ENCODE results near the gene MFSD2A. TPM values are rescaled to one million over a fixed set of nuclear protein-coding genes. Genes with fewer than 3 reads are reported as not detected.

Gene MFSD2A
- total RNA-seq, 1 experiment from 2014 or later: 19.9 TPM

DNA sequence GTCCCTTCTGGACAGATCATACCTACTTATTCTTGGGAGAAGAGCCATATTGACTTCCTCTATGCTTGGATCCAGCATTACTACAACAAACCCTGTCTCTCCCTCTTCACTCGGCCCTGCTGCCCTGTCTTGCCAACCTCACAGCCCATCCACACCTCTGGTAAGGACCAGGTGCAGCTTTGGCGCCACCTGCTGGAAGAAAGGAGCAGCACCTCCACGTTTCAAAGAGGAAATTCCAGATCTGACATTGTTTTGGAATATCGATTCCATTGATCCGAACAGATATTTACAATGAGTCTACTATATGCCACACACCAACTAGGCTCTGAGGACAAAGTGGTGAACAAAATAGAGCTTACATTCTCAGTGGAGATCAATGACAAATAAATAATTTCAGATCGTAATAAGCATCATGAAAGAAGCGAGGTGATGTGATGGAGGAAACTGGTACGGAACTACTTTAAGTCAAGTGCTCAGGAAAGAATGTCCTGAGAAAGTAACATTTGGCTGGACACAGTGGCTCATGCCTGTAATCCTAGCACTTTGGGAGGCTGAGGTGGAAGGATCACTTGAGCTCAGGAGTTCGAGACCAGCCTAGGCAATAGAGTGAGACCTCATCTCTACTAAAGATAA lies 18.7 kb downstream of the MFSD2A start:
- H3K14ac ChIP-seq (ENCODE audit: insufficient read depth, low read length): no peak overlapping the region
- no peaks in the 10 kb centered on the region for H3K27me3 Mint-ChIP-seq (ENCODE audit: low read depth)
- no peak overlapping the region for H3K56ac ChIP-seq (ENCODE audit: insufficient read length, low read depth, low read length)
- no peak overlapping the region for H2AK5ac ChIP-seq (ENCODE audit: insufficient read length, low read length)
- H3K27ac ChIP-seq (ENCODE audit: insufficient read length, low read depth, low read length): no peak overlapping the region
- no peaks in the 10 kb centered on the region for H3K23me2 ChIP-seq (ENCODE audit: insufficient read length, low read depth, low read length, poor library complexity, severe bottlenecking)
- DNase-seq: peak; percentile 82
- no peak overlapping the region for H4K91ac ChIP-seq (ENCODE audit: insufficient read length, low read depth, low read length)
- TF ChIP-seq, protein P1, sequence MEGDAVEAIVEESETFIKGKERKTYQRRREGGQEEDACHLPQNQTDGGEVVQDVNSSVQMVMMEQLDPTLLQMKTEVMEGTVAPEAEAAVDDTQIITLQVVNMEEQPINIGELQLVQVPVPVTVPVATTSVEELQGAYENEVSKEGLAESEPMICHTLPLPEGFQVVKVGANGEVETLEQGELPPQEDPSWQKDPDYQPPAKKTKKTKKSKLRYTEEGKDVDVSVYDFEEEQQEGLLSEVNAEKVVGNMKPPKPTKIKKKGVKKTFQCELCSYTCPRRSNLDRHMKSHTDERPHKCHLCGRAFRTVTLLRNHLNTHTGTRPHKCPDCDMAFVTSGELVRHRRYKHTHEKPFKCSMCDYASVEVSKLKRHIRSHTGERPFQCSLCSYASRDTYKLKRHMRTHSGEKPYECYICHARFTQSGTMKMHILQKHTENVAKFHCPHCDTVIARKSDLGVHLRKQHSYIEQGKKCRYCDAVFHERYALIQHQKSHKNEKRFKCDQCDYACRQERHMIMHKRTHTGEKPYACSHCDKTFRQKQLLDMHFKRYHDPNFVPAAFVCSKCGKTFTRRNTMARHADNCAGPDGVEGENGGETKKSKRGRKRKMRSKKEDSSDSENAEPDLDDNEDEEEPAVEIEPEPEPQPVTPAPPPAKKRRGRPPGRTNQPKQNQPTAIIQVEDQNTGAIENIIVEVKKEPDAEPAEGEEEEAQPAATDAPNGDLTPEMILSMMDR (conservative IDR thresholded peaks at IDR 0.05): peak; percentile 97
- no peaks in the 10 kb centered on the region for H3K79me1 ChIP-seq (ENCODE audit: insufficient read depth, low read depth, low read length, poor library complexity, severe bottlenecking)
- H2BK20ac ChIP-seq (ENCODE audit: low read depth, low read length, poor library complexity, severe bottlenecking): no peak overlapping the region
- no peaks in the 10 kb centered on the region for H3K27me3 ChIP-seq (ENCODE audit: insufficient read depth, low read length)
- H2BK15ac ChIP-seq (ENCODE audit: low read depth, low read length): no peak overlapping the region
- no peak overlapping the region for H3K4me3 Mint-ChIP-seq
- no peaks in the 10 kb centered on the region for H3K4me1 ChIP-seq (ENCODE audit: insufficient read depth, low read length)
- no peak overlapping the region for H2BK5ac ChIP-seq (ENCODE audit: insufficient read length, low read length)
- peaks cover 5% of the 10 kb centered on the region in 2 experiments; a peak in 2 of 5 replicates for H3K9me3 Mint-ChIP-seq
- no peak overlapping the region for H4K8ac ChIP-seq (replicated peaks; ENCODE audit: insufficient read length, low read depth, low read length)
- H3T11ph ChIP-seq (ENCODE audit: low read length): no peak overlapping the region
- H2BK120ac ChIP-seq (ENCODE audit: low read depth, low read length, poor library complexity, severe bottlenecking): no peak overlapping the region
- no peaks in the 10 kb centered on the region for H3K9me3 ChIP-seq (ENCODE audit: control insufficient read depth, low read depth, low read length)
- no peak overlapping the region for H3K18ac ChIP-seq (ENCODE audit: insufficient read length, low read depth, low read length)
- H4K5ac ChIP-seq (ENCODE audit: insufficient read length, low read depth, low read length): no peak overlapping the region
- H3K4me1 Mint-ChIP-seq: peaks cover 15 to 17% of the 10 kb centered on the region in 2 experiments
- H3K9ac ChIP-seq (ENCODE audit: extremely low read depth, insufficient read length, low read length): no peak overlapping the region
- H3K4ac ChIP-seq (ENCODE audit: low read depth, low read length): no peak overlapping the region
- no CpG with 5 or more reads among the region's 9 CpGs for WGBS (ENCODE audit: extremely low coverage, insufficient read length, low lambda C conversion rate)
- H3K23ac ChIP-seq (ENCODE audit: insufficient read length, low read depth, low read length): no peak overlapping the region
- peaks cover 11 to 21% (median 16%) of the 10 kb centered on the region in 3 experiments for H3K36me3 Mint-ChIP-seq (ENCODE audit: insufficient read depth in 1 of 3, low read depth in 3 of 3)
- H3K4me2 ChIP-seq (ENCODE audit: insufficient read depth, insufficient read length, low read length): no peak overlapping the region
- H2BK12ac ChIP-seq (ENCODE audit: insufficient read length, low read depth, low read length): no peak overlapping the region
- no peaks in the 10 kb centered on the region for H4K20me1 ChIP-seq (ENCODE audit: control insufficient read depth, insufficient read depth, insufficient read length)
- no peak overlapping the region for H3K27ac Mint-ChIP-seq
- peak overlapping the region; percentile 18 for H2AFZ ChIP-seq (ENCODE audit: low read length)
- H3K79me2 ChIP-seq (ENCODE audit: insufficient read depth, low read length): no peaks in the 10 kb centered on the region

All from H9 (cell line).